Measurements from ENCODE around the gene OLFML3. TPM values are rescaled to one million over a fixed set of nuclear protein-coding genes. Genes with fewer than 3 reads are reported as not detected.

The OLFML3 gene
- total RNA-seq, 1 experiment from 2014 or later = 7.0 TPM

- H3F3A ChIP-seq (ENCODE audit: low read length, unreplicated experiment) = peaks cover 5% of the 10 kb centered on the region
- POLR2A ChIA-PET (ENCODE audit: unreplicated experiment) = interaction anchor here (0.6 kb wide), 1 partner anchor 8 kb away, joined by 19 read pairs; no protein-coding TSS in a partner anchor
- H3K27ac ChIP-seq (ENCODE audit: low read length) = no peak overlapping the region
- peaks cover 73% of the 10 kb centered on the region for H3K79me2 ChIP-seq (ENCODE audit: low read length)
- H4K20me1 ChIP-seq (ENCODE audit: low read length) = peaks cover 26% of the 10 kb centered on the region
- no peak for TF ChIP-seq CTCF (conservative IDR thresholded peaks at IDR 0.05; ENCODE audit: low read depth, low read length)
- TF ChIP-seq EZH2phosphoT487 (IDR thresholded peaks at IDR 0.05; ENCODE audit: borderline replicate concordance, low read length) = no peak
- TF ChIP-seq EZH2 (IDR thresholded peaks at IDR 0.05; ENCODE audit: low read length, unreplicated experiment) = no peak
- BruUV-seq (replicated peaks) = TSS peak; percentile 31
- H3K9me2 ChIP-seq (replicated peaks; ENCODE audit: low read length) = no peaks in the 10 kb centered on the region
- no peaks in the 10 kb centered on the region for H3K9me3 ChIP-seq (ENCODE audit: low read length)
- H3K4me1 ChIP-seq (ENCODE audit: insufficient read depth, low read length) = peaks cover 19% of the 10 kb centered on the region
- CTCF ChIA-PET = no interaction called here
- intact Hi-C loops (cut with micrococcal nuclease) = no loop called here
- no peaks in the 10 kb centered on the region for H3K27me3 ChIP-seq (ENCODE audit: low read length)
- no peak overlapping the region for H3K4me2 ChIP-seq (ENCODE audit: low read length)
- no peak overlapping the region for H3K9ac ChIP-seq (ENCODE audit: low read length)
- peaks cover 23% of the 10 kb centered on the region for H3K36me3 ChIP-seq (ENCODE audit: low read depth, low read length)
- ATAC-seq = no peak
- DNase-seq = no peak
- H3K4me3 ChIP-seq (ENCODE audit: low read length) = no peak overlapping the region
- no peak overlapping the region for H2AFZ ChIP-seq (ENCODE audit: low read length)
Measured at GRCh38 chr1:113940365-113941244, 38.7 kb upstream of the OLFML3 start.

GRCh38 chr1:113941245-113941559, 38.1 kb upstream of the OLFML3 start:
- H3F3A ChIP-seq (ENCODE audit: low read length, unreplicated experiment) = peaks cover 5% of the 10 kb centered on the region
- no peak overlapping the region for H2AFZ ChIP-seq (ENCODE audit: low read length)
- H3K36me3 ChIP-seq (ENCODE audit: low read depth, low read length) = peaks cover 23% of the 10 kb centered on the region
- H3K27ac ChIP-seq (ENCODE audit: low read length) = no peak overlapping the region
- peaks cover 26% of the 10 kb centered on the region for H4K20me1 ChIP-seq (ENCODE audit: low read length)
- H3K9me3 ChIP-seq (ENCODE audit: low read length) = no peaks in the 10 kb centered on the region
- ATAC-seq = no peak
- no peak for DNase-seq
- TF ChIP-seq CTCF (conservative IDR thresholded peaks at IDR 0.05; ENCODE audit: low read depth, low read length) = no peak
- no peak for TF ChIP-seq EZH2phosphoT487 (IDR thresholded peaks at IDR 0.05; ENCODE audit: borderline replicate concordance, low read length)
- TF ChIP-seq EZH2 (IDR thresholded peaks at IDR 0.05; ENCODE audit: low read length, unreplicated experiment) = no peak
- no peak overlapping the region for H3K4me2 ChIP-seq (ENCODE audit: low read length)
- POLR2A ChIA-PET (ENCODE audit: unreplicated experiment) = no interaction called here
- H3K4me1 ChIP-seq (ENCODE audit: insufficient read depth, low read length) = peaks cover 19% of the 10 kb centered on the region
- H3K4me3 ChIP-seq (ENCODE audit: low read length) = no peak overlapping the region
- H3K9me2 ChIP-seq (replicated peaks; ENCODE audit: low read length) = no peaks in the 10 kb centered on the region
- CTCF ChIA-PET = no interaction called here
- no peaks in the 10 kb centered on the region for H3K27me3 ChIP-seq (ENCODE audit: low read length)
- no peak overlapping the region for H3K9ac ChIP-seq (ENCODE audit: low read length)
- H3K79me2 ChIP-seq (ENCODE audit: low read length) = peaks cover 73% of the 10 kb centered on the region
- no TSS peak for BruUV-seq (replicated peaks)
- intact Hi-C loops (cut with micrococcal nuclease) = no loop called here

GRCh38 chr1:113942527-113942926, 36.7 kb upstream of the OLFML3 start:
- ATAC-seq (no peak), DNase-seq (no peak)
- no peak overlapping the region for H3K4me2 ChIP-seq (ENCODE audit: low read length)
- H3K4me1 ChIP-seq (ENCODE audit: insufficient read depth, low read length) = peaks cover 8% of the 10 kb centered on the region
- H3F3A ChIP-seq (ENCODE audit: low read length, unreplicated experiment) = no peaks in the 10 kb centered on the region
- TF ChIP-seq CTCF (conservative IDR thresholded peaks at IDR 0.05; ENCODE audit: low read depth, low read length) (no peak), EZH2 (IDR thresholded peaks at IDR 0.05; ENCODE audit: low read length, unreplicated experiment) (no peak), EZH2phosphoT487 (IDR thresholded peaks at IDR 0.05; ENCODE audit: borderline replicate concordance, low read length) (no peak)
- H3K9me2 ChIP-seq (replicated peaks; ENCODE audit: low read length) = no peaks in the 10 kb centered on the region
- H3K9ac ChIP-seq (ENCODE audit: low read length) = no peak overlapping the region
- intact Hi-C loops (cut with micrococcal nuclease) = no loop called here
- CTCF ChIA-PET = no interaction called here
- H2AFZ ChIP-seq (ENCODE audit: low read length) = no peak overlapping the region
- no peak overlapping the region for H3K27ac ChIP-seq (ENCODE audit: low read length)
- peaks cover 13% of the 10 kb centered on the region; the same call in 1 of the 2 replicates for H4K20me1 ChIP-seq (ENCODE audit: low read length)
- H3K4me3 ChIP-seq (ENCODE audit: low read length) = no peak overlapping the region
- peaks cover 23% of the 10 kb centered on the region for H3K36me3 ChIP-seq (ENCODE audit: low read depth, low read length)
- H3K79me2 ChIP-seq (ENCODE audit: low read length) = peaks cover 61% of the 10 kb centered on the region
- H3K9me3 ChIP-seq (ENCODE audit: low read length) = no peaks in the 10 kb centered on the region
- no peaks in the 10 kb centered on the region for H3K27me3 ChIP-seq (ENCODE audit: low read length)
- POLR2A ChIA-PET (ENCODE audit: unreplicated experiment) = no interaction called here
- BruUV-seq (replicated peaks) = no TSS peak

Measured in PC-3 (cell line).